ENCODE results near the gene FAM83G.
"Not testable (repeated sequence)": the region's sequence is repeated elsewhere in the genome, so short reads cannot be mapped to it uniquely, and the experiment has no call there.

Gene FAM83G

DNA sequence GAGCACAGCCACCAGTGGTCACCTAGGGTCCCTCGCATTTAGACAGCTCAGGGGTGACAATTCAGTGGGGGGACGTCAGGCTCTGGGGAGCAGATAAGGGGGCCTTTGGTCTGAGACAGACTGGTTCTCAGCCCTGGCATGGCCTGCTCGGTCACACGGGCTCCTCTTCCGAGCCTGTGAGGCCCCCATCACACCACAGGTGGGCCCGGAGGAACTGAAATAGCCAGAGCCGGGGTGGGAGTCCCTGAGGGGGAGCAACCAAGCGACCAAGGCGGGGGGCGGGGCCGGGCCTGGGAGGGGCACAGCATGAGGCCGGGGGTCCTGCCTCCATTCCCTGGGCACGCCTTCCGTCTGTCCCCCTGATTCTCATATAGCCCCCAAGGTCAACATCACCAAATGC is 37.8 kb upstream of the FAM83G start:
- not testable (repeated sequence) for H3K27me3 ChIP-seq (ENCODE audit: insufficient read depth, low read length, poor library complexity, severe bottlenecking); H3K79me2 ChIP-seq (ENCODE audit: insufficient read depth, low read length); H3K4me1 ChIP-seq (ENCODE audit: insufficient read depth, low read length, poor library complexity, severe bottlenecking); H3K4me2 ChIP-seq (ENCODE audit: low read depth, low read length, poor library complexity, severe bottlenecking); H2AFZ ChIP-seq (ENCODE audit: low read length); H3K9ac ChIP-seq (ENCODE audit: low read depth, low read length, poor library complexity, severe bottlenecking); H4K20me1 ChIP-seq (ENCODE audit: insufficient read depth, low read length, poor library complexity, severe bottlenecking); H3F3A ChIP-seq (ENCODE audit: low read depth); H3K36me3 ChIP-seq (ENCODE audit: insufficient read depth, low read length); H3K9me2 ChIP-seq (replicated peaks; ENCODE audit: low read depth, low read length); H3K4me3 ChIP-seq (ENCODE audit: low read length, poor library complexity, severe bottlenecking); H3K9me3 ChIP-seq (ENCODE audit: insufficient read depth, low read depth, low read length)

DNA sequence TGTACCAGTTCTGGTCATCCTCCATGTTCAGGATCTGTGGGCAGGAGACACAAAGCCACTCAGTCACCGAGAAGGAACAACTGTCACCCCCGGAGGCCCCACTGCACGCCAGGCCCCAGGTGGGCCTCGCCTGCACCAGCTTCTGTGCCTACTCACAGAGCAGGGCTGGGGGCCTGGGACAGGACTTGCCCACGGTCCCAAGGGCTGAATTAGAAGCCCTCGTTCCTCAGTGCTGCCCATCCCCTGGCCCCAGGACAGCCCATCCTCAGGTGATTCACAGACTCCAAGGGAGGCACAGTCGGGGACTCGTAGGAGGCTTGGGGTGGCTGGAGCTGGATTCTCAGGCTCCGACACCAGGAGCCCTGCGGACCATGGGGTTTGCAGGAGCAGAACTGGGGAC is 37.3 kb upstream of the FAM83G start:
- H3K36me3 ChIP-seq (ENCODE audit: insufficient read depth, low read length); H3K4me3 ChIP-seq (ENCODE audit: low read length, poor library complexity, severe bottlenecking); H3K9ac ChIP-seq (ENCODE audit: low read depth, low read length, poor library complexity, severe bottlenecking); H3K4me2 ChIP-seq (ENCODE audit: low read depth, low read length, poor library complexity, severe bottlenecking); H3K9me3 ChIP-seq (ENCODE audit: insufficient read depth, low read depth, low read length); H3K4me1 ChIP-seq (ENCODE audit: insufficient read depth, low read length, poor library complexity, severe bottlenecking); H3F3A ChIP-seq (ENCODE audit: low read depth); H2AFZ ChIP-seq (ENCODE audit: low read length); H3K27me3 ChIP-seq (ENCODE audit: insufficient read depth, low read length, poor library complexity, severe bottlenecking); H3K79me2 ChIP-seq (ENCODE audit: insufficient read depth, low read length); H4K20me1 ChIP-seq (ENCODE audit: insufficient read depth, low read length, poor library complexity, severe bottlenecking); H3K9me2 ChIP-seq (replicated peaks; ENCODE audit: low read depth, low read length): not testable (repeated sequence)

DNA sequence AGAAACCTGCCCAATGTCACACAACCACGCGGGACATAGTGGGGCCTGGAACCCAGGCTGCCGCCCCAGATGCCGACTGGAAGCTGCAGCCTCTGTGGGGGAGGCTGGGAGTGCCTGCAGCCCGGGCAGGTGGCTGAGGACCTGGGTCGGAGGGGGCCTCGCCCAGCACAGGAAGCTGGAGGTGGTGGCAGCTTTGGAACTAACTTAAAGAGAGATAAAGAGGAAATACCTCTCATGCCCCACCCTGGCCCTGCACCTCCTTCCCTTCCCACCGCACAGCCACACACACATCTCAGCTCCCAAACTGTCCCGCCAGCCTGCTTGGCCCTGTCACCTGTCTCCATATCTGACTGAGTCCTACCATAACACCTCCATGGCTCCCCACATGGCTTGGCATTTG is 35.8 kb upstream of the FAM83G start:
- not testable (repeated sequence) for H3F3A ChIP-seq (ENCODE audit: low read depth); H3K27me3 ChIP-seq (ENCODE audit: insufficient read depth, low read length, poor library complexity, severe bottlenecking); H3K79me2 ChIP-seq (ENCODE audit: insufficient read depth, low read length); H4K20me1 ChIP-seq (ENCODE audit: insufficient read depth, low read length, poor library complexity, severe bottlenecking); H3K9me3 ChIP-seq (ENCODE audit: insufficient read depth, low read depth, low read length); H3K9me2 ChIP-seq (replicated peaks; ENCODE audit: low read depth, low read length); H2AFZ ChIP-seq (ENCODE audit: low read length); H3K4me1 ChIP-seq (ENCODE audit: insufficient read depth, low read length, poor library complexity, severe bottlenecking); H3K36me3 ChIP-seq (ENCODE audit: insufficient read depth, low read length); H3K4me3 ChIP-seq (ENCODE audit: low read length, poor library complexity, severe bottlenecking); H3K4me2 ChIP-seq (ENCODE audit: low read depth, low read length, poor library complexity, severe bottlenecking); H3K9ac ChIP-seq (ENCODE audit: low read depth, low read length, poor library complexity, severe bottlenecking)

DNA sequence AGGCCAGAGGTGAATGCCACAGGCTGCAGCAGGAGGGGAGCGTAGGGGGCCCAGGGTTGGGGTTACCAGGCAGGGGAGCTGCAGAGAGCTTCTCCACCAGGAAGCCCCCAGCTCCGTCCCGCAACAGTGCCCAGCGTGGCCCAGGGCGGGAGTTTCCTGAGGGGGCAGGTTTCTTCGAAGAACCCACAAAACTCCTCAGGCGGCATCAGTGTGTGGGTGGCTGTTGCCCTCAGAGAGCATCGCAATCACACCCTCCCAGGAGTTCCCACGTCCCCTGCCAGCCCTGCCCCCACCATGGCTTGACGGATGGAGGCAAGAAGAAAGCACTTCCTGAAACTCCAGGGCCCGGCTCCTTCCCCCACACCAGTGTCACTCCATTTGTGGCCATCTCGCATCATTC is 34.2 kb upstream of the FAM83G start:
- H3K27me3 ChIP-seq (ENCODE audit: insufficient read depth, low read length, poor library complexity, severe bottlenecking); H3F3A ChIP-seq (ENCODE audit: low read depth); H3K79me2 ChIP-seq (ENCODE audit: insufficient read depth, low read length): not testable (repeated sequence)

DNA sequence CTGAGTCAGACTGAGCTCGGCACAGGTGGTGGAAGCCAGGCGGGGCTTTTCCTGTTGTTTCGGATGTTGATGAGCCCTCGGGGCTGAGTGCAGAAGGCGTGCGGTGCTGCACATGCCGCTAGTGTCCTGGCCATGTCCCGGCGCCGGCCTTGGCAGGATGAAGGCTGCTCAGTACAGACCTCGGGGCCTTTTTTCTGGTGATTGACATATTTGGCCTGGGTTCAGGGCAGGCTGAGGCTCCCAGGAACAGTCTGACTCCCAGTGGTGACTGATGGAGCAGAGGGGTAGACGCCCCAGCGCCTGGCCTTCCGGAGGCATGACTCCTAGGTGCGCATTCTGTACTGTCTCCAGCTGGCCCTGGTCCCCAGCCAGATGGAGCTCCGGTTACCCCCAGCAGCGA is 33.4 kb upstream of the FAM83G start:
- not testable (repeated sequence) for H3F3A ChIP-seq (ENCODE audit: low read depth); H3K9ac ChIP-seq (ENCODE audit: low read depth, low read length, poor library complexity, severe bottlenecking); H3K9me3 ChIP-seq (ENCODE audit: insufficient read depth, low read depth, low read length); H3K9me2 ChIP-seq (replicated peaks; ENCODE audit: low read depth, low read length); H3K4me1 ChIP-seq (ENCODE audit: insufficient read depth, low read length, poor library complexity, severe bottlenecking); H3K27me3 ChIP-seq (ENCODE audit: insufficient read depth, low read length, poor library complexity, severe bottlenecking); H4K20me1 ChIP-seq (ENCODE audit: insufficient read depth, low read length, poor library complexity, severe bottlenecking); H3K4me3 ChIP-seq (ENCODE audit: low read length, poor library complexity, severe bottlenecking); H2AFZ ChIP-seq (ENCODE audit: low read length); H3K4me2 ChIP-seq (ENCODE audit: low read depth, low read length, poor library complexity, severe bottlenecking); H3K79me2 ChIP-seq (ENCODE audit: insufficient read depth, low read length); H3K36me3 ChIP-seq (ENCODE audit: insufficient read depth, low read length)

More for the DNA sequence above, 34.2 kb upstream of the FAM83G start:
- not testable (repeated sequence) for H3K4me3 ChIP-seq (ENCODE audit: low read length, poor library complexity, severe bottlenecking); H3K4me2 ChIP-seq (ENCODE audit: low read depth, low read length, poor library complexity, severe bottlenecking); H3K9me3 ChIP-seq (ENCODE audit: insufficient read depth, low read depth, low read length); H2AFZ ChIP-seq (ENCODE audit: low read length); H3K4me1 ChIP-seq (ENCODE audit: insufficient read depth, low read length, poor library complexity, severe bottlenecking); H3K9ac ChIP-seq (ENCODE audit: low read depth, low read length, poor library complexity, severe bottlenecking); H3K9me2 ChIP-seq (replicated peaks; ENCODE audit: low read depth, low read length); H4K20me1 ChIP-seq (ENCODE audit: insufficient read depth, low read length, poor library complexity, severe bottlenecking); H3K36me3 ChIP-seq (ENCODE audit: insufficient read depth, low read length)

DNA sequence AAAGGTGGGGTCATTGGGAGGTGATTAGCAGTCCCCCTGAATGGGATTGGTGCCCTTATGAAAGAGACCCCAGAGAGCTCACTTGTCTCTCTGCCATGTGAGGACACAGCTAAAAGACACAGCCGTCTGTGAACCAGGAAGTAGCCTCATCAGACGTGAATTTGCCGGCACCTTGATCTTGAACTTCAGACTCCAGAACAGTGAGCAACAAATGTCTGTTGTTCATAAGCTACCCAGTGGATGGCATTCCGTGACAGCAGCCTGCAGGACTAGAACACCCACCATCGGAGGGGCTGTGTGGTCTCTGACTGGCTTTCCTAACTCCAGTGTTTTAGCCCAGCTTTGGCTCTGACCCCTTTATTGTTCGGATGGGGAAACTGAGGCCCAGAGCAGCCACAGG is 33.0 kb upstream of the FAM83G start:
- H3F3A ChIP-seq (ENCODE audit: low read depth); H3K4me1 ChIP-seq (ENCODE audit: insufficient read depth, low read length, poor library complexity, severe bottlenecking); H4K20me1 ChIP-seq (ENCODE audit: insufficient read depth, low read length, poor library complexity, severe bottlenecking); H3K9me2 ChIP-seq (replicated peaks; ENCODE audit: low read depth, low read length); H3K36me3 ChIP-seq (ENCODE audit: insufficient read depth, low read length); H3K9ac ChIP-seq (ENCODE audit: low read depth, low read length, poor library complexity, severe bottlenecking); H3K4me3 ChIP-seq (ENCODE audit: low read length, poor library complexity, severe bottlenecking); H2AFZ ChIP-seq (ENCODE audit: low read length); H3K4me2 ChIP-seq (ENCODE audit: low read depth, low read length, poor library complexity, severe bottlenecking); H3K79me2 ChIP-seq (ENCODE audit: insufficient read depth, low read length); H3K9me3 ChIP-seq (ENCODE audit: insufficient read depth, low read depth, low read length); H3K27me3 ChIP-seq (ENCODE audit: insufficient read depth, low read length, poor library complexity, severe bottlenecking): not testable (repeated sequence)

DNA sequence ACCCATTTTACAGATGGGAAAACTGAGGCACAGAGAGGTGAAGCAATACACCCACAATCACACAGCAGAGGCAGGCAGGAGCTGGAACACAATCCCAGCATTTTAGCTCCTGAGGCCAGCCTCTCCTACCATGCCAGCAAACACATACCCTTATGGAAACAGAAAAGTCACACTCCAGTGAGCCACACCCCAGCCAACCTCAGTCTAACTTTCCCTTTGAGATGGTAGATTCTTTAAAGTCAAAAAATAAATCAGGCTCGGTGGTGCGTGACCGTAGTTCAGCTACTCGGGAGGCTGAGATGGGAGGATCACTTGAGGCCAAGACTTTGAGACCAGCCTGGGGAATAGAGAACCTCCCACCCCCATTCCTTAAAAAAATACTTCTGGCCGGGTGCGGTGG is 31.6 kb upstream of the FAM83G start:
- H3F3A ChIP-seq (ENCODE audit: low read depth); H2AFZ ChIP-seq (ENCODE audit: low read length); H3K4me1 ChIP-seq (ENCODE audit: insufficient read depth, low read length, poor library complexity, severe bottlenecking); H3K36me3 ChIP-seq (ENCODE audit: insufficient read depth, low read length); H3K9me2 ChIP-seq (replicated peaks; ENCODE audit: low read depth, low read length); H3K79me2 ChIP-seq (ENCODE audit: insufficient read depth, low read length); H3K9ac ChIP-seq (ENCODE audit: low read depth, low read length, poor library complexity, severe bottlenecking); H3K4me2 ChIP-seq (ENCODE audit: low read depth, low read length, poor library complexity, severe bottlenecking); H3K27me3 ChIP-seq (ENCODE audit: insufficient read depth, low read length, poor library complexity, severe bottlenecking); H3K9me3 ChIP-seq (ENCODE audit: insufficient read depth, low read depth, low read length); H4K20me1 ChIP-seq (ENCODE audit: insufficient read depth, low read length, poor library complexity, severe bottlenecking); H3K4me3 ChIP-seq (ENCODE audit: low read length, poor library complexity, severe bottlenecking): not testable (repeated sequence)

DNA sequence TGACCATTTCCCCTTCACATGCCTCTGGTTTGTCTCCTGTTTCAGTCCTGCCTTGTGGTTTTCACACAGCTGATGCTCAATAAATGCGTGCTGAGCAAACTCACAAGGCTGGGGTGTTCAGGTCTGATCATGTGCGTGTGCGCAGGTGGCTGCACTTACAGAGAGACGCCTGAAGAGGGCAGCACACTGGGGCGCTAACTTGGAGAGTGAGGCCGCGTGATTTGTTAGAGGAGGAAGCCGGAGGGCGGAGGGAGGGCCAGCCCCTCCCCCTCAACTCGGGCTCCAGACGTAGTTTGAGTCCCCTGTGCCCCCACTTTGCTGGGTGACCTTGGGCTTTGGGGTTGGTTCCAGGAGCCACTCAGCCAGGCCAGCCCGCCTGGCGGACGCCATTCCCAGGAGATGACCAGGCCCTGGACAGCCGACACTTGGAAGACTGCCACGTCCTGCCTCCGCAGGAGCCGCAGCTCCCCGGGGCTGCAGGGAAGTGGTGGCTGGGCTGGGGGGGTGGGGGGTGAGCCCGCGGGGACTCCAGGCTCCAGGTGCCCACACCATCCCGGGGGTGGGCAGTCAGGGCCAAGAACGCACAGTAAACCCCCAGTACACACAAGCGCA is 27.9 kb upstream of the FAM83G start:
- not testable (repeated sequence) for H3K27me3 ChIP-seq (ENCODE audit: insufficient read depth, low read length, poor library complexity, severe bottlenecking); H4K20me1 ChIP-seq (ENCODE audit: insufficient read depth, low read length, poor library complexity, severe bottlenecking); H3K9me3 ChIP-seq (ENCODE audit: insufficient read depth, low read depth, low read length); H3K4me1 ChIP-seq (ENCODE audit: insufficient read depth, low read length, poor library complexity, severe bottlenecking); H2AFZ ChIP-seq (ENCODE audit: low read length); H3K4me3 ChIP-seq (ENCODE audit: low read length, poor library complexity, severe bottlenecking); H3K9me2 ChIP-seq (replicated peaks; ENCODE audit: low read depth, low read length); H3K4me2 ChIP-seq (ENCODE audit: low read depth, low read length, poor library complexity, severe bottlenecking); H3K9ac ChIP-seq (ENCODE audit: low read depth, low read length, poor library complexity, severe bottlenecking); H3K79me2 ChIP-seq (ENCODE audit: insufficient read depth, low read length); H3K36me3 ChIP-seq (ENCODE audit: insufficient read depth, low read length); H3F3A ChIP-seq (ENCODE audit: low read depth)

Data from Loucy (cell line).